ENCODE measurements around the gene HECTD3.

HECTD3 gene

DNA sequence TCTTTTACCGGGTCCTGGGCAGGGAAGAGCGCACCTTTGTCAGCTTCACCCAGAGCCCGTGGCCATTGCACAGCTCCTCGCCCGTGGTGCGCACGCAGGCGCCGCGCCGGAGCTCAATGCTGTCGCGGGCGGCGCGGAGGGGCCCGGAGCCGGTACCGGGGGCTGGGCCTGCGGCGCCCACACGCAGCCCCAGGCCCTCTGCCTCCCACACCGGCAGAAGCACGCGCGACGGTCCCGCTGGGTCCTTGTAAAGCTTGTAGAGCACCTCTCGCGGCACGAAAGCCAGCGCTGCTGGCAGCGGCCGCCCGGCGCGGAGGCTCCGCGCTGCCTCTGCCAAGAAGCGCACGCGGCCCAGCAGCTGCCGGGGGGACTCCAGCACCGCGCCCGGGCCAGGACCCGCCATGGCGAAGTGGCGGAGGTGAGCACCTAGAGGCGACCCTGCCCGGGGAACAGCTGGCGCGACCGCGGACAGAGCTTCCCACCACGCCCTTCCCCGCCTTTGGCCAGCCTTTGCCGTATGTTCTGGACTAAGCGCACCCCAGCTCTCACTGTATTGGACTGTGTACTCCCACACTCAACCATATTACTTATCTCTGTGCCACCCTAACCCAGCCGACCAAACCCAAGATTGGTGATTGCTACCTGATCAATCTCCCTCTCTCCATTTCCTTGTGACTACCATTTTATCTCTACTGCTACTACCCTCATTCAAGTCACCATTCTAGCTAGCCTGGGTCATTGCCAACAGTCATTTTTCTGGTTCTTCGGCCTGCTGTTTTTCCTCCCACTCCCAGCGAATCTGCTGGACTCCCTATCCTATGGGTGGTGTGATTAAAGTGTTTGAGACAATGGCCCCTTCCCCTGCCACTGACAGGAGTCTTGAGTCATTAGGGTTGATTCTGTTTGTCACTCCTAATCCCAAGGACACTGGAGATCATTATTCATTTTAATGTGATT is at the start of gene HECTD3:
TSS of gene HECTD3 (minus strand) at position 470 of the 957 bp plus-strand sequence. CDS start at position 403, 67 bp downstream.
- peak; percentile 69 for DNase-seq (ENCODE audit: low read depth)
- no peak for TF ChIP-seq CTCF (conservative IDR thresholded peaks at IDR 0.05; ENCODE audit: control insufficient read depth, insufficient read depth, low read depth, low read length)
- H3K4me3 ChIP-seq (ENCODE audit: control insufficient read depth, low read depth, low read length): peak within 1 kb of the TSS; percentile 61

- DNase-seq (ENCODE audit: low read depth): no peak
- no peak for TF ChIP-seq CTCF (conservative IDR thresholded peaks at IDR 0.05; ENCODE audit: control insufficient read depth, insufficient read depth, low read depth, low read length)
- no peak overlapping the region for H3K4me3 ChIP-seq (ENCODE audit: control insufficient read depth, low read depth, low read length)
Observed at GRCh38 chr1:45059829-45060228, 48.7 kb upstream of the HECTD3 start.

DNA sequence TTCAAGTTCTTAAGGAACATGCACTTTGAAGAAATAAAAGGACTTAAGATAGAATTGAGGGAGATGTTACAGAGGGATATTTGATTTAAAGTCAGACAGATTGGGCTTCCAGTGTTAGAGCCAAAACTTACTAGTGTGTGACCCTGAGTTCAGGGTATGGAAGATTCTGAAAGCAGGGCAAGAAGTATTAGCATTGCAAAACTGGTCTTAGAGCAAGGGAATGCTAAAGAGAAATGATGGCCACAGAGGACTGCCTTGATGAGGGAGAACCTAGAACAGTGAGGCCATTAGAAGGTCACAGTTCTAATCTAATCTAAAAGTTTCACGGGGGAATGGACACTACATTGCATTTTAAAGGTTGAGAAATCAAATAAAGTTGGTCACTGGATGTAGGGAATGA is 46.4 kb upstream of the HECTD3 start:
- no peak for TF ChIP-seq CTCF (conservative IDR thresholded peaks at IDR 0.05; ENCODE audit: control insufficient read depth, insufficient read depth, low read depth, low read length)
- no peak for DNase-seq (ENCODE audit: low read depth)

DNA sequence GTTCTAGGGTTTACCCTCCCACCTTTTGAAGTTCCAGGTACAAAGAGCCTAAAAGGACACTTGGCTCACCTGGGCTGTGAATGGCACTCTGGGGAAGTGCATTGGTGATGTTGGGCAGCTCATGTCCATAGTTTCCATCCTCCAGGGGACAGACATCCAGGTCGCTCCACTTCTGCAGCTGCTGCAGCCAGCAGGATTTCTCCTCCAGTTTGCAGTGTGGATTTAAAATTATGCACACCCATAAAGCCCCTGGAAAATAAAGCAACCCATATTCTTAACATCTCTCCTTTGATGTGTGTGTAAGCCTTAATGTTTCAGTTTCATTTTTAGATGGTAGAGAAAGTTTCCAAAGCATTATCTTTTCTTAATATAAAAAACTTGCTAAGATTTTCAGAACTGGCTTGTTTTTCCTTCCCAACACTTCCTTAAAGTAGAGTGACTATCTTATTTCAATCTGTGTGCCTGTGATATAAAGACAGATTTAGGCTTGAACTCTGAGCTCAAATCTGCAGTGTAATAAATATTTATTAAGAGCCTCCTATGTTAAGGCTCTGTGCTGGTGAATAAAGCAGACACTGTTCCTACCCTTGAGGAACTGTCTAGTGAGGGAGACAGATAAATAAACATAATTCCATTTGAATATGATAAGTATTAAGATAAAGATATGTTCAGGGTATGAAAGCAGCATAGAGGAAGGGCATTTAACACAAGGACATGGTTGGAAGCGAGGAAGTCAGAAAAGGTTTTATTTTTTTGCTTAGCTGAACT is 40.1 kb upstream of the HECTD3 start:
- DNase-seq (ENCODE audit: low read depth): no peak
- no peak overlapping the region for H3K4me3 ChIP-seq (ENCODE audit: control insufficient read depth, low read depth, low read length)
- no peak for TF ChIP-seq CTCF (conservative IDR thresholded peaks at IDR 0.05; ENCODE audit: control insufficient read depth, insufficient read depth, low read depth, low read length)

More for the DNA sequence above, 46.4 kb upstream of the HECTD3 start:
- H3K4me3 ChIP-seq (ENCODE audit: control insufficient read depth, low read depth, low read length): no peak overlapping the region

GRCh38 chr1:45047032-45047431 is 35.9 kb upstream of the HECTD3 start:
- H3K4me3 ChIP-seq (ENCODE audit: control insufficient read depth, low read depth, low read length): no peak overlapping the region
- TF ChIP-seq CTCF (conservative IDR thresholded peaks at IDR 0.05; ENCODE audit: control insufficient read depth, insufficient read depth, low read depth, low read length): no peak
- DNase-seq (ENCODE audit: low read depth): no peak

DNA sequence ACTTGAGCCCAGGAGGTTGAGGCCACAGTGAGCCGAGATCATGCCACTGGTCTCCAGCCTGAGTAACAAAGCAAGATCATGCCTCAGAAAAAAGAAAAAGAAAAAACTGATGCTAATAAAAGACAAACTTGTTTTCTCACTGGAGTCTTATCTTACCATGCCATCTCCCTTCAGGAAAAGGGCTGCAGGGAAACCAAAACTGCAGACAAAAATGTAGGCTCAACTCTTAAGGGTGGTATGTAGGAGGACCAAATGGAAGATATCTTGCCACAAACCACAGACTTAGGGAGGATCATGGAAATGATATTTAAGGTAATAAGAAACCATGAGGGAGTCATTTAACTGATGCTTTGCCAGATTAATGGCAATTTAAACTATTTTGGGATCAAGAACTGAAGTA is 33.8 kb upstream of the HECTD3 start:
- no peak for DNase-seq (ENCODE audit: low read depth)
- no peak overlapping the region for H3K4me3 ChIP-seq (ENCODE audit: control insufficient read depth, low read depth, low read length)
- no peak for TF ChIP-seq CTCF (conservative IDR thresholded peaks at IDR 0.05; ENCODE audit: control insufficient read depth, insufficient read depth, low read depth, low read length)
